ENCODE measurements around the gene OCA2. TPM values are rescaled to one million over a fixed set of nuclear protein-coding genes. Genes with fewer than 3 reads are reported as not detected.

Gene OCA2
- total RNA-seq, 2 experiments from 2014 or later, result not detected

- peaks cover 3% of the 10 kb centered on the region for H3K27me3 Mint-ChIP-seq
- H3K36me3 Mint-ChIP-seq (ENCODE audit: low read depth), result no peaks in the 10 kb centered on the region
- H3K4me1 Mint-ChIP-seq, result no peaks in the 10 kb centered on the region
- CTCF ChIA-PET, result no interaction called here
- POLR2A ChIA-PET, result no interaction called here
- ATAC-seq (no peak), DNase-seq (no peak)
- no peak overlapping the region for H3K4me3 Mint-ChIP-seq
- no peak overlapping the region for H3K27ac Mint-ChIP-seq
- intact Hi-C loops (cut with DNase I, micrococcal nuclease), result no loop called here
- H3K9me3 Mint-ChIP-seq (ENCODE audit: low read depth), result no peaks in the 10 kb centered on the region
Measured at GRCh38 chr15:27842526-27842925, 256.6 kb downstream of the OCA2 start.

GRCh38 chr15:27835233-27835939, 263.7 kb downstream of the OCA2 start:
- ChIA-PET POLR2A (no interaction called here), CTCF (no interaction called here)
- Mint-ChIP-seq H3K36me3 (ENCODE audit: low read depth) (no peaks in the 10 kb centered on the region), H3K4me3 (no peak overlapping the region), H3K9me3 (ENCODE audit: low read depth) (no peaks in the 10 kb centered on the region), H3K27ac (no peak overlapping the region), H3K27me3 (peaks cover 6% of the 10 kb centered on the region), H3K4me1 (no peaks in the 10 kb centered on the region)
- ATAC-seq (no peak), DNase-seq (no peak)
- intact Hi-C loops (cut with DNase I, micrococcal nuclease), result no loop called here

- Mint-ChIP-seq H3K4me1 (no peaks in the 10 kb centered on the region), H3K27me3 (peaks cover 6% of the 10 kb centered on the region), H3K4me3 (no peak overlapping the region), H3K36me3 (ENCODE audit: low read depth) (no peaks in the 10 kb centered on the region), H3K27ac (no peak overlapping the region), H3K9me3 (ENCODE audit: low read depth) (no peaks in the 10 kb centered on the region)
- intact Hi-C loops (cut with DNase I, micrococcal nuclease), result no loop called here
- ChIA-PET POLR2A (no interaction called here), CTCF (no interaction called here)
- DNase-seq (no peak), ATAC-seq (no peak)
Measured at GRCh38 chr15:27834684-27835083, 264.4 kb downstream of the OCA2 start.

GRCh38 chr15:27833974-27834373, 265.1 kb downstream of the OCA2 start:
- Mint-ChIP-seq H3K27me3 (peaks cover 6% of the 10 kb centered on the region), H3K27ac (no peak overlapping the region), H3K9me3 (ENCODE audit: low read depth) (no peaks in the 10 kb centered on the region), H3K4me3 (no peak overlapping the region), H3K4me1 (no peaks in the 10 kb centered on the region), H3K36me3 (ENCODE audit: low read depth) (no peaks in the 10 kb centered on the region)
- no peak for DNase-seq
- CTCF ChIA-PET, result no interaction called here
- intact Hi-C loops (cut with DNase I, micrococcal nuclease), result no loop called here
- POLR2A ChIA-PET, result no interaction called here
- ATAC-seq, result no peak

GRCh38 chr15:27833178-27833577, 265.9 kb downstream of the OCA2 start:
- H3K9me3 Mint-ChIP-seq (ENCODE audit: low read depth), result no peaks in the 10 kb centered on the region
- no peak overlapping the region for H3K27ac Mint-ChIP-seq
- ATAC-seq (no peak), DNase-seq (no peak)
- intact Hi-C loops (cut with DNase I, micrococcal nuclease), result no loop called here
- CTCF ChIA-PET, result interaction anchor here (0.6 kb wide), 1 partner anchor 126 kb away, joined by 3 read pairs; no protein-coding TSS in a partner anchor
- peaks cover 6% of the 10 kb centered on the region for H3K27me3 Mint-ChIP-seq
- H3K36me3 Mint-ChIP-seq (ENCODE audit: low read depth), result no peaks in the 10 kb centered on the region
- POLR2A ChIA-PET, result no interaction called here
- H3K4me1 Mint-ChIP-seq, result no peaks in the 10 kb centered on the region
- no peak overlapping the region for H3K4me3 Mint-ChIP-seq

- H3K27ac Mint-ChIP-seq, result no peak overlapping the region
- no peak for ATAC-seq
- H3K27me3 Mint-ChIP-seq, result peaks cover 2% of the 10 kb centered on the region
- no peak for DNase-seq
- H3K4me3 Mint-ChIP-seq, result no peak overlapping the region
- ChIA-PET POLR2A (no interaction called here), CTCF (no interaction called here)
- intact Hi-C loops (cut with DNase I, micrococcal nuclease), result no loop called here
- H3K4me1 Mint-ChIP-seq, result no peaks in the 10 kb centered on the region
- H3K9me3 Mint-ChIP-seq (ENCODE audit: low read depth), result no peaks in the 10 kb centered on the region
- H3K36me3 Mint-ChIP-seq (ENCODE audit: low read depth), result no peaks in the 10 kb centered on the region
Measured at GRCh38 chr15:27832237-27832596, 266.9 kb downstream of the OCA2 start.

DNA sequence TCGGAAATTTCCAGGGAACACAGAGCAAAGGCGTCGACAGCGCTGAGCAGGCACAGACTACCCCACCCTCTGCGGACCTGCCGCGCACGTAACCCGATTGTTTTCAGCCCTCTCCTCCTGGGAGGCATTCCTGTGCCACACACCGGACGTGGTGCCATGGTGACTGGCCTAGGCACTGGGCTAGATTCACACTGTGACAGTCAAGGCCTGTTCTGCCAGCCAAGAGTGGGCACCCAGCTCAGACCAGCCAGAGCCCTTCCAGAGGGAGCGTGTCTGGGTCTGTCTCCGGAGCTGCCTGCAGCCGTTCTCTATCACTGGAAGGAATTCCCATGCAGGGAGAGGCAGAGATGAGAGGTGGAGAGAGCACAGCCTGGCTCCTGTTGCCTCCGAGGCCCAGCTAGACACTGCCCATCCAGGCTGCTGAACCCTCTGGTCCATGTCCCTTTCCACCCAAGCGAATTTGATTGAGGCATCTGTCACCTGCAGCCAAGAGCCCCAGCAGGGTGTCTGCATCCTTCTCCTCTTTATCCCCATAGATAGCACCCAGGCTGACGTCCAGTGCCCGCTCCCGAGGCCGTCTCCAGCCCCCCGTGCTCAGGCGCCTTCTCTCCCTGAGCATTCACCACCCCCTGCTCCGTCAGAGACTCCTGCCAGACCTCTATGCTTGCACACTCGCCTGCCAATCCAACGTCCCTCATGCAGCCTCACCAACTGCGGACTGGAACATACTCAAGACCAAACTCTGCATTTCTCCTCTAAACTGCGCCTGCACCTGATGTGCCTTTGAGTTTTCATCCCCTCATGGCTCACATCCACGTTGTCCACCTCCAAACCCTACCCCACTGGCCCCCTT, 267.5 kb downstream of the OCA2 start:
- ATAC-seq (no peak), DNase-seq (no peak)
- H3K27ac Mint-ChIP-seq, result no peak overlapping the region
- intact Hi-C loops (cut with DNase I, micrococcal nuclease), result no loop called here
- H3K27me3 Mint-ChIP-seq, result peaks cover 2% of the 10 kb centered on the region
- no peaks in the 10 kb centered on the region for H3K36me3 Mint-ChIP-seq (ENCODE audit: low read depth)
- H3K4me3 Mint-ChIP-seq, result no peak overlapping the region
- no peaks in the 10 kb centered on the region for H3K9me3 Mint-ChIP-seq (ENCODE audit: low read depth)
- ChIA-PET CTCF (interaction anchor here (0.9 kb wide), 1 partner anchor 216 kb away, joined by 3 read pairs; no protein-coding TSS in a partner anchor), POLR2A (no interaction called here)
- no peaks in the 10 kb centered on the region for H3K4me1 Mint-ChIP-seq

DNA sequence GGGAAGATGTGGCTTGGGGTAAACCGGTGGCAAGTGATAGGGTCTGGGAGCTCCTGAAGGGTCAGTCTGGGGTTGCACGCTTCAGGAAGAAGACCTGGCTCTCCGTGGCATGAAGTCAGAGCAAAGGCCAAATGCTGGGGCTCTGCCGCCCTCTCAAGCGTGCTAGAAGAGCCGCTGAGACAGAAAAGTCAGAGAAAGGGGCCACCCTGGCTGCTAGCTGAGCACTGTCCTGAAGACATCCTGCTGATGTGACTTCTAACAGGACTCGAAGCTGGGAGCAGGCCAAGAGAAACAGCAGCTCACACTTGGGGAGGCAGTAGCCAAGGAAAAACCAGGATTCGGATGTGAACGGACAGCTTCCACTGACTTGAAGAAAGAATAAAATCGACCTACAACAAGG, 270.4 kb downstream of the OCA2 start:
- CTCF ChIA-PET, result no interaction called here
- no peak for DNase-seq
- Mint-ChIP-seq H3K4me1 (no peaks in the 10 kb centered on the region), H3K27ac (no peak overlapping the region), H3K9me3 (ENCODE audit: low read depth) (no peaks in the 10 kb centered on the region), H3K4me3 (no peak overlapping the region), H3K27me3 (no peaks in the 10 kb centered on the region), H3K36me3 (ENCODE audit: low read depth) (no peaks in the 10 kb centered on the region)
- POLR2A ChIA-PET, result no interaction called here
- intact Hi-C loops (cut with DNase I, micrococcal nuclease), result no loop called here
- ATAC-seq, result no peak

DNA sequence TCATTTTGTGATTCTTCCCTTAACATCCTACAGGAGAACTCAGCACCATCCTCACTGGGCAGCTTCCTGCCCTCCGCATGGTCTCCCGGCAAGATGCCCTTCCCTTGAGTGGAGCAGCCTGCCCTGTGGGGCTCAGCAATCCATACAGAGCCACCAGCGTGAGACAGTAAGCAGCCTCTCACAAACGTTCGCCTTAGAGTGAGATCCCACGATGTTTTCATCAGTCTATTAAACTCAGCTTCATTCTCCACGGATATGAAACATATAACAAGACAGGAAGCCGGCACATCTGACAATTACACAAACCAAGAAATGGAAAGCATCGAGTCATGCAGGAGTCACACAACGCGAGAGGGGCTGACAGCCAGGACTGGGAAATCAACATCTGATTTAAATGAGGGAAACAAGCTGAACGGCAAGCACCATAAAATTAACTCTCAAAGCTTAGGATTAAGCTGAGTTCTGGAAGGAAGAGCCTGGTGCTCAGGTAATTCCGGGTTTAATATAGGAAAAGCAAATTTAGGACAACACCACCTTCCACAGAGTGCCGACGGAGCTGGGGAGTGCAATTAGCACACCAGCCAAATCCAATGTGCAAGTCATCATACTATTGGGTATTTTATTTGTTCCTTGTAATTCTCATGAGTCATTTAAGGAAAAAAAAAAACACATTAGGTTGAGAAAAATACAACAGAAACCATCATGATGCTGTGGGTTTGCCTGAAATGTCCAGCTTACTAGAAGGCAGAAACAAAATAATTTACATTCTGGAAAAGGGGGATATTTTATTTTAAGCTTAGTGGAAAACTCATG, 272.0 kb downstream of the OCA2 start:
- Mint-ChIP-seq H3K9me3 (ENCODE audit: low read depth) (no peaks in the 10 kb centered on the region), H3K4me1 (no peaks in the 10 kb centered on the region), H3K4me3 (no peak overlapping the region), H3K36me3 (ENCODE audit: low read depth) (no peaks in the 10 kb centered on the region), H3K27me3 (no peaks in the 10 kb centered on the region), H3K27ac (no peak overlapping the region)
- intact Hi-C loops (cut with DNase I, micrococcal nuclease), result no loop called here
- DNase-seq (no peak), ATAC-seq (no peak)
- POLR2A ChIA-PET, result interaction anchor here (0.6 kb wide), 1 partner anchor 113 kb away, joined by 3 read pairs; no protein-coding TSS in a partner anchor
- CTCF ChIA-PET, result no interaction called here

GRCh38 chr15:27826411-27826810, 272.7 kb downstream of the OCA2 start:
- no peaks in the 10 kb centered on the region for H3K4me1 Mint-ChIP-seq
- POLR2A ChIA-PET, result interaction anchor here (0.6 kb wide), 1 partner anchor 114 kb away, joined by 3 read pairs; no protein-coding TSS in a partner anchor
- intact Hi-C loops (cut with DNase I, micrococcal nuclease), result no loop called here
- no peak for DNase-seq
- no peak for ATAC-seq
- no peak overlapping the region for H3K27ac Mint-ChIP-seq
- CTCF ChIA-PET, result no interaction called here
- H3K4me3 Mint-ChIP-seq, result no peak overlapping the region
- H3K27me3 Mint-ChIP-seq, result no peaks in the 10 kb centered on the region
- H3K36me3 Mint-ChIP-seq (ENCODE audit: low read depth), result no peaks in the 10 kb centered on the region
- peaks cover 1% of the 10 kb centered on the region for H3K9me3 Mint-ChIP-seq (ENCODE audit: low read depth)

DNA sequence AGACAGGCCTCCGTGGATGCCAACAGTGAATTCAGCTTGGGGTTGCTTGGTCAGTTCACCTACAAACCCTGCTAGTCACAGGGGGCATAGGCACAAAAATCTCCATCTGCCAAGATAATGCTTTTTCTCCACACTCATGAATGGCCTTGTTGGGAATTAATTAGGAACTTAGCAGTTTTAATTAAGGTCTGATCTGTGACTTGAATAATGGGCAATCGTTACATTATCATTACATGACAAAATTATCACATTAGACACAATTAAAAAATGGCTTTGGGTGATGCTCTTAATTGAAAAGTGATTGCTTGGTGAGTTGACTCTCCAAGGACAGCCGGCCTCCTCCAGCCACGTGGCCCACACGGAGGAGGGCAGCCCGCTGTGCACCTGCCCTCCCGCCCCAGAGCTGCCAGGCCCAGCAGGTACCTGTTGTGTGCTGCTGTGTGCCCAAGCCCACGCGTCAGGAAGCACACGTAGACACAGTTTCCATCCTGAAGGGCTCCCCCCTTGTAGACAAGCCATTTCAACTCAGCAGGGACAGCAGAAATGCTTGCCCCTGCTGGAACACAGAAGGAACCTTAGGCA, 274.2 kb downstream of the OCA2 start:
- peaks cover 2% of the 10 kb centered on the region for H3K27me3 Mint-ChIP-seq
- CTCF ChIA-PET, result no interaction called here
- H3K36me3 Mint-ChIP-seq (ENCODE audit: low read depth), result no peaks in the 10 kb centered on the region
- DNase-seq, result no peak
- POLR2A ChIA-PET, result no interaction called here
- no peak for ATAC-seq
- intact Hi-C loops (cut with DNase I, micrococcal nuclease), result no loop called here
- no peak overlapping the region for H3K4me3 Mint-ChIP-seq
- peaks cover 7% of the 10 kb centered on the region for H3K9me3 Mint-ChIP-seq (ENCODE audit: low read depth)
- H3K4me1 Mint-ChIP-seq, result no peaks in the 10 kb centered on the region
- no peak overlapping the region for H3K27ac Mint-ChIP-seq

All from activated CD4-positive, alpha-beta T cell treated with anti-CD3 and anti-CD28 coated beads for 36 hours (primary cell).